H9 (cell line): Measurements from ENCODE around the gene WDR82. TPM values are rescaled to one million over a fixed set of nuclear protein-coding genes. Genes with fewer than 3 reads are reported as not detected.

ENCODE experiments used
- DNase-seq: peaks from one replicate; pipeline ENCODE4 v3.0.0-alpha.2; 2017
- H2AFZ ChIP-seq: one replicate; pipeline ENCODE4 v1.6.1; 2013; ENCODE audit warnings: mild to moderate bottlenecking, low read length, control low read depth, moderate library complexity
- H2AK5ac ChIP-seq: 2 replicates; pipeline ENCODE4 v1.6.1; 2013; ENCODE audit warnings: low read length, control low read depth, mixed read lengths; ENCODE audit not compliant: insufficient read length
- H2BK120ac ChIP-seq: one replicate; pipeline ENCODE4 v1.6.1; 2013; ENCODE audit warnings: low read depth, mild to moderate bottlenecking, low read length, control low read depth, inconsistent platforms; ENCODE audit not compliant: poor library complexity, severe bottlenecking
- H2BK12ac ChIP-seq: 2 replicates; pipeline ENCODE4 v1.6.1; 2013; ENCODE audit warnings: low read length, control low read depth, mixed read lengths, low read depth; ENCODE audit not compliant: insufficient read length
- H2BK15ac ChIP-seq: 2 replicates; pipeline ENCODE4 v1.6.1; 2013; ENCODE audit warnings: low read depth, low read length, control low read depth
- H2BK20ac ChIP-seq: one replicate; pipeline ENCODE4 v1.6.1; 2013; ENCODE audit warnings: low read depth, mild to moderate bottlenecking, low read length, control low read depth, inconsistent platforms; ENCODE audit not compliant: poor library complexity, severe bottlenecking
- H2BK5ac ChIP-seq: 2 replicates; pipeline ENCODE4 v1.6.1; 2013; ENCODE audit warnings: low read length, control low read depth, mixed read lengths; ENCODE audit not compliant: insufficient read length
- H3K14ac ChIP-seq: 2 replicates; pipeline ENCODE4 v1.6.1; 2013; ENCODE audit warnings: low read length, control low read depth; ENCODE audit not compliant: insufficient read depth
- H3K18ac ChIP-seq: 2 replicates; pipeline ENCODE4 v1.6.1; 2013; ENCODE audit warnings: low read depth, mild to moderate bottlenecking, mixed read lengths, low read length, control low read depth; ENCODE audit not compliant: insufficient read length
- H3K23ac ChIP-seq: 2 replicates; pipeline ENCODE4 v1.6.1; 2013; ENCODE audit warnings: low read length, control low read depth, mixed read lengths, low read depth; ENCODE audit not compliant: insufficient read length
- H3K23me2 ChIP-seq: 2 replicates; pipeline ENCODE4 v1.6.1; 2013; ENCODE audit warnings: low read depth, mild to moderate bottlenecking, mixed read lengths, low read length, control low read depth; ENCODE audit not compliant: insufficient read length, poor library complexity, severe bottlenecking
- H3K27ac ChIP-seq: 2 replicates; pipeline ENCODE4 v1.5.1; 2013; ENCODE audit warnings: low read length, control low read depth, mixed read lengths, low read depth; ENCODE audit not compliant: insufficient read length
- H3K27me3 ChIP-seq: 2 replicates; pipeline ENCODE4 v1.6.1; 2013; ENCODE audit warnings: low read length, control low read depth, inconsistent platforms; ENCODE audit not compliant: insufficient read depth
- H3K4ac ChIP-seq: 2 replicates; pipeline ENCODE4 v1.6.1; 2013; ENCODE audit warnings: low read depth, mild to moderate bottlenecking, control low read depth, inconsistent platforms, low read length, moderate library complexity
- H3K4me1 ChIP-seq: 2 replicates; pipeline ENCODE4 v1.6.1; 2013; ENCODE audit warnings: low read length, control low read depth, inconsistent platforms; ENCODE audit not compliant: insufficient read depth
- H3K4me2 ChIP-seq: 2 replicates; pipeline ENCODE4 v1.6.1; 2013; ENCODE audit warnings: low read length, control low read depth, mixed read lengths; ENCODE audit not compliant: insufficient read length, insufficient read depth
- H3K56ac ChIP-seq: 2 replicates; pipeline ENCODE4 v1.6.1; 2013; ENCODE audit warnings: low read depth, mild to moderate bottlenecking, mixed read lengths, low read length, control low read depth; ENCODE audit not compliant: insufficient read length
- H3K79me1 ChIP-seq: 2 replicates; pipeline ENCODE4 v1.6.1; 2013; ENCODE audit warnings: low read depth, mild to moderate bottlenecking, moderate library complexity, low read length, control low read depth, inconsistent platforms; ENCODE audit not compliant: insufficient read depth, poor library complexity, severe bottlenecking
- H3K79me2 ChIP-seq: 2 replicates; pipeline ENCODE4 v1.6.1; 2013; ENCODE audit warnings: low read length, control low read depth, inconsistent platforms; ENCODE audit not compliant: insufficient read depth
- H3K9ac ChIP-seq: 2 replicates; pipeline ENCODE4 v1.6.1; 2013; ENCODE audit warnings: low read length, control low read depth, mixed read lengths; ENCODE audit not compliant: insufficient read length; ENCODE audit errors: extremely low read depth
- H3K9me3 ChIP-seq: one replicate; pipeline ENCODE4 v1.6.1; 2013; ENCODE audit warnings: low read depth, low read length, inconsistent platforms; ENCODE audit not compliant: control insufficient read depth
- H3T11ph ChIP-seq: one replicate; pipeline ENCODE4 v1.6.1; 2013; ENCODE audit warnings: mild to moderate bottlenecking, low read length, control low read depth, inconsistent platforms
- H4K20me1 ChIP-seq: one replicate; pipeline ENCODE4 v1.6.1; 2013; ENCODE audit not compliant: control insufficient read depth, insufficient read length, insufficient read depth
- H4K5ac ChIP-seq: 2 replicates; pipeline ENCODE4 v1.6.1; 2013; ENCODE audit warnings: low read depth, mild to moderate bottlenecking, mixed read lengths, low read length, control low read depth; ENCODE audit not compliant: insufficient read length
- H4K8ac ChIP-seq: replicated peaks from 2 replicates; pipeline ENCODE4 v1.6.1; 2013; ENCODE audit warnings: low read length, control low read depth, mixed read lengths, low read depth; ENCODE audit not compliant: insufficient read length
- H4K91ac ChIP-seq: 2 replicates; pipeline ENCODE4 v1.6.1; 2013; ENCODE audit warnings: low read depth, mild to moderate bottlenecking, moderate library complexity, mixed read lengths, low read length, control low read depth; ENCODE audit not compliant: insufficient read length
- H3K27ac Mint-ChIP-seq, 3 experiments: 2 replicates in 2 of 3; 3 replicates in 1 of 3; pipeline ENCODE4 v1.8.0; 2020 to 2021; ENCODE audit warnings: mixed read lengths in 3 of 3, mild to moderate bottlenecking in 1 of 3, moderate library complexity in 1 of 3
- H3K27me3 Mint-ChIP-seq: 2 replicates; pipeline ENCODE4 v1.8.0; 2021; ENCODE audit warnings: low read depth, mild to moderate bottlenecking, moderate library complexity, mixed read lengths
- H3K36me3 Mint-ChIP-seq, 3 experiments: 2 replicates in 2 of 3; 3 replicates in 1 of 3; pipeline ENCODE4 v1.8.0; 2020 to 2021; ENCODE audit warnings: low read depth in 3 of 3, mixed read lengths in 3 of 3; ENCODE audit not compliant: insufficient read depth in 1 of 3
- H3K4me1 Mint-ChIP-seq, 2 experiments: 2 replicates each; pipeline ENCODE4 v1.8.0; 2020; ENCODE audit warnings: mixed read lengths in 2 of 2
- H3K4me3 Mint-ChIP-seq, 2 experiments: 2 replicates in 1 of 2; 3 replicates in 1 of 2; pipeline ENCODE4 v1.8.0; 2020 to 2021; ENCODE audit warnings: mild to moderate bottlenecking in 2 of 2, mixed read lengths in 2 of 2, moderate library complexity in 1 of 2
- H3K9me3 Mint-ChIP-seq, 2 experiments: 2 replicates in 1 of 2; 3 replicates in 1 of 2; pipeline ENCODE4 v1.8.0; 2020; ENCODE audit warnings: mild to moderate bottlenecking in 2 of 2, mixed read lengths in 2 of 2, moderate library complexity in 1 of 2
- total RNA-seq: library from RNA; stranded (reverse); gene quantifications from 2 replicates; pipeline ENCODE4 v1.2.1, GENCODE V29; 2021
- TF ChIP-seq, protein P1 (sequence below): fragments of 200-600 bp; sonication (generic); conservative IDR thresholded peaks from 3 replicates; pipeline ENCODE4 v1.8.0; 2021; ENCODE audit warnings: antibody characterized with exemption, mild to moderate bottlenecking

WDR82 gene
- total RNA-seq, 1 experiment from 2014 or later: 83.1 TPM

DNA sequence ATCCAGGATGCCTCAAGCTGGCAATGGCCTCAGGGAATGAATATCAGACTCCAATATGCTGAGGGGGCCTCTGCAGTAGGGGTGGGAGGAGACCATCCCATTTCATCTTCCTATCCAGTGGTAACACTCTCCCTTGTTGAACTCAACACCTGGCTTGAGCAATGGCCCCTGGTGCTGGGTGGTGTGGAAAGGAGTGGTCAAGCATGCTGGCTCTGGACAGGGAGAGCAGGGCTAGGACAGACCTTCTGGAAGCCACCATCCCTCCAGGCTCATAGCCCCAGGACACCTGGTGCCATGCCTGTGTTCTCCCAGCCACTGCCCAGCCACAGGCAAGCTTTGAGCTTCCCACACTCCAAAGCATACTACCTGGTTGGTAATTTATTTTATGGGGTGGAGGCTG is 47.2 kb upstream of the WDR82 start:
- Histone ChIP-seq H3K4me2 (no peak overlapping the region), H2BK20ac (no peak overlapping the region), H4K5ac (no peak overlapping the region), H3T11ph (no peak overlapping the region), H3K23me2 (no peaks in the 10 kb centered on the region), H3K27me3 (no peaks in the 10 kb centered on the region), H4K91ac (no peak overlapping the region), H4K20me1 (no peaks in the 10 kb centered on the region), H3K56ac (no peak overlapping the region), H2BK12ac (no peak overlapping the region), H4K8ac (no peak overlapping the region), H3K27ac (no peak overlapping the region), H2AK5ac (no peak overlapping the region), H3K18ac (no peak overlapping the region), H3K23ac (no peak overlapping the region), H3K79me1 (no peaks in the 10 kb centered on the region), H2BK15ac (no peak overlapping the region), H3K4ac (no peak overlapping the region), H2BK120ac (no peak overlapping the region), H3K9ac (no peak overlapping the region), H3K9me3 (no peaks in the 10 kb centered on the region), H2BK5ac (no peak overlapping the region), H2AFZ (no peak overlapping the region), H3K4me1 (no peaks in the 10 kb centered on the region), H3K14ac (no peak overlapping the region; the same call in 1 of the 2 replicates), H3K79me2 (no peaks in the 10 kb centered on the region)
- H3K4me1 Mint-ChIP-seq: peaks cover 0 to 3% of the 10 kb centered on the region in 2 experiments; a peak in 1 of 4 replicates
- no peak for DNase-seq
- TF ChIP-seq, protein P1, sequence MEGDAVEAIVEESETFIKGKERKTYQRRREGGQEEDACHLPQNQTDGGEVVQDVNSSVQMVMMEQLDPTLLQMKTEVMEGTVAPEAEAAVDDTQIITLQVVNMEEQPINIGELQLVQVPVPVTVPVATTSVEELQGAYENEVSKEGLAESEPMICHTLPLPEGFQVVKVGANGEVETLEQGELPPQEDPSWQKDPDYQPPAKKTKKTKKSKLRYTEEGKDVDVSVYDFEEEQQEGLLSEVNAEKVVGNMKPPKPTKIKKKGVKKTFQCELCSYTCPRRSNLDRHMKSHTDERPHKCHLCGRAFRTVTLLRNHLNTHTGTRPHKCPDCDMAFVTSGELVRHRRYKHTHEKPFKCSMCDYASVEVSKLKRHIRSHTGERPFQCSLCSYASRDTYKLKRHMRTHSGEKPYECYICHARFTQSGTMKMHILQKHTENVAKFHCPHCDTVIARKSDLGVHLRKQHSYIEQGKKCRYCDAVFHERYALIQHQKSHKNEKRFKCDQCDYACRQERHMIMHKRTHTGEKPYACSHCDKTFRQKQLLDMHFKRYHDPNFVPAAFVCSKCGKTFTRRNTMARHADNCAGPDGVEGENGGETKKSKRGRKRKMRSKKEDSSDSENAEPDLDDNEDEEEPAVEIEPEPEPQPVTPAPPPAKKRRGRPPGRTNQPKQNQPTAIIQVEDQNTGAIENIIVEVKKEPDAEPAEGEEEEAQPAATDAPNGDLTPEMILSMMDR: no peak
- H3K4me3 Mint-ChIP-seq: no peak overlapping the region
- H3K9me3 Mint-ChIP-seq: no peaks in the 10 kb centered on the region
- H3K27me3 Mint-ChIP-seq: peaks cover 8% of the 10 kb centered on the region
- H3K27ac Mint-ChIP-seq: no peak overlapping the region
- H3K36me3 Mint-ChIP-seq: no peaks in the 10 kb centered on the region
